Lung (tissue), 12 donors: ENCODE data around the gene PTPN14. TPM values are rescaled to one million over a fixed set of nuclear protein-coding genes. Genes with fewer than 3 reads are reported as not detected.

Experiments
- ATAC-seq: fragments of 200-7000 bp; cut with Tn5 transposase; one replicate; pipeline ENCODE4 v1.9.1; 2020; ENCODE audit warnings: moderate number of reproducible peaks; ENCODE audit not compliant: insufficient read depth, low FRiP score
- DNase-seq, 3 donors: peaks; one replicate each; pipeline ENCODE4 v3.0.0-alpha.2; 2013 to 2017
- H3K27ac ChIP-seq, 2 donors: one replicate each; pipeline ENCODE4 v1.5.1; 2013; ENCODE audit warnings: mild to moderate bottlenecking in 2 of 2, moderate library complexity in 2 of 2, control low read depth in 1 of 2, inconsistent platforms in 1 of 2, low read depth in 1 of 2, low read length in 1 of 2
- H3K27me3 ChIP-seq, 3 donors: one replicate each; pipeline ENCODE4 v1.5.1; 2013; ENCODE audit warnings: low read length in 2 of 3; ENCODE audit not compliant: control insufficient read depth in 3 of 3, insufficient read depth in 3 of 3
- H3K36me3 ChIP-seq, 4 donors: one replicate each; pipeline ENCODE4 v1.5.1; 2013; ENCODE audit warnings: low read length in 4 of 4, mild to moderate bottlenecking in 1 of 4, moderate library complexity in 1 of 4; ENCODE audit not compliant: control insufficient read depth in 4 of 4, insufficient read depth in 4 of 4
- H3K4me1 ChIP-seq, 5 donors: one replicate each; pipeline ENCODE4 v1.5.1; 2013; ENCODE audit warnings: low read length in 5 of 5, mild to moderate bottlenecking in 2 of 5, moderate library complexity in 1 of 5; ENCODE audit not compliant: control insufficient read depth in 5 of 5, insufficient read depth in 5 of 5
- H3K4me3 ChIP-seq: one replicate; pipeline ENCODE4 v1.5.1; 2013; ENCODE audit warnings: mild to moderate bottlenecking, control low read depth, moderate library complexity
- H3K9ac ChIP-seq, 2 donors: one replicate each; pipeline ENCODE4 v1.5.1; 2013; ENCODE audit warnings: low read length in 2 of 2, control low read depth in 1 of 2; ENCODE audit not compliant: insufficient read depth in 1 of 2
- H3K9me3 ChIP-seq, 4 donors: one replicate each; pipeline ENCODE4 v1.5.1; 2013; ENCODE audit warnings: low read length in 3 of 4, mild to moderate bottlenecking in 1 of 4, moderate library complexity in 1 of 4; ENCODE audit not compliant: control insufficient read depth in 4 of 4, insufficient read depth in 3 of 4
- WGBS, 2 donors: extraction: QIAGEN DNeasy Blood & Tissue Kit; methylation state at CpG; one replicate each; pipeline ENCODE4 v1.1.7; 2013; 5-methylcytosine and 5-hydroxymethylcytosine counted together
- polyA plus RNA-seq, 2 donors: library from polyadenylated mRNA; stranded (reverse); fragments of 200-250 nt; gene quantifications; one replicate each; pipeline ENCODE4 v1.2.1, GENCODE V29; 2013
- total RNA-seq, 2 donors: library from RNA; depleted of rRNA in 1 of 2; stranded (reverse); fragments of >200 nt in 1 of 2; gene quantifications; one replicate each; pipeline ENCODE4 v1.2.1, GENCODE V29; 2014 to 2021
- TF ChIP-seq, protein P1 (sequence below): IDR thresholded peaks from 2 replicates; pipeline ENCODE4 v1.5.1; 2012; ENCODE audit warnings: mild to moderate bottlenecking; ENCODE audit errors: control extremely low read depth, extremely low read depth
- donor health status: control.
- donor health status: control.
- donor health status: Bipolar disorder and iron deficiency.
- donor health status: healthy.
- donor health status: DM: yes; HTN: yes; CAD: no.

Gene PTPN14
- total and polyA plus RNA-seq, 4 donors = 4.4 to 43.2 (median 15.2) TPM

DNA sequence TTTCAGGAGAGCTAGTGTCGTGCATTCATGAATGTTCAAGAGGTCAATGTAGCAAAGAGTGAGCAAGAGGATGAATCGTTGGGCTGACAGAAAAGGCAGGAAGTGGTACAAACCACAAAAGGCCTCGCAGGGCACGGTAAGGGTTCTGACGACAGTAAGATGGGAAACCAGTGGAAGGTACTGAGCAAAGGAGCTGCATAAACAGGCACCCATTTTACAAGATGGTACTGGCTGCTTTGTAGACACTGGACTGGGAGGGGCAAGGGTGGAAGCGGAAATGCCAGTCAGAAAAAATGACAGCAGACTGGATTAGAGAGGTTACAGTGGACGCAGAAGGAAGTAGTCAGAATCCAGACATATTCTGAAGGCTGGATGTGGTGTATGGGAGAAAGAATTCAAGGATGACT, 123.5 kb downstream of the PTPN14 start:
- TF ChIP-seq, protein P1, sequence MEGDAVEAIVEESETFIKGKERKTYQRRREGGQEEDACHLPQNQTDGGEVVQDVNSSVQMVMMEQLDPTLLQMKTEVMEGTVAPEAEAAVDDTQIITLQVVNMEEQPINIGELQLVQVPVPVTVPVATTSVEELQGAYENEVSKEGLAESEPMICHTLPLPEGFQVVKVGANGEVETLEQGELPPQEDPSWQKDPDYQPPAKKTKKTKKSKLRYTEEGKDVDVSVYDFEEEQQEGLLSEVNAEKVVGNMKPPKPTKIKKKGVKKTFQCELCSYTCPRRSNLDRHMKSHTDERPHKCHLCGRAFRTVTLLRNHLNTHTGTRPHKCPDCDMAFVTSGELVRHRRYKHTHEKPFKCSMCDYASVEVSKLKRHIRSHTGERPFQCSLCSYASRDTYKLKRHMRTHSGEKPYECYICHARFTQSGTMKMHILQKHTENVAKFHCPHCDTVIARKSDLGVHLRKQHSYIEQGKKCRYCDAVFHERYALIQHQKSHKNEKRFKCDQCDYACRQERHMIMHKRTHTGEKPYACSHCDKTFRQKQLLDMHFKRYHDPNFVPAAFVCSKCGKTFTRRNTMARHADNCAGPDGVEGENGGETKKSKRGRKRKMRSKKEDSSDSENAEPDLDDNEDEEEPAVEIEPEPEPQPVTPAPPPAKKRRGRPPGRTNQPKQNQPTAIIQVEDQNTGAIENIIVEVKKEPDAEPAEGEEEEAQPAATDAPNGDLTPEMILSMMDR = no peak
- no peaks in the 10 kb centered on the region for H3K9me3 ChIP-seq
- no peak overlapping the region for H3K9ac ChIP-seq
- no peaks in the 10 kb centered on the region for H3K27me3 ChIP-seq
- H3K36me3 ChIP-seq = no peaks in the 10 kb centered on the region
- WGBS, 2 donors = 26 to 53% methylated on average over 7 of the region's 7 CpGs
- H3K27ac ChIP-seq = no peak overlapping the region
- ATAC-seq (no peak), DNase-seq (no peak)
- no peak overlapping the region for H3K4me3 ChIP-seq
- peaks cover 0 to 5% (median 0%) of the 10 kb centered on the region in 5 donors for H3K4me1 ChIP-seq

DNA sequence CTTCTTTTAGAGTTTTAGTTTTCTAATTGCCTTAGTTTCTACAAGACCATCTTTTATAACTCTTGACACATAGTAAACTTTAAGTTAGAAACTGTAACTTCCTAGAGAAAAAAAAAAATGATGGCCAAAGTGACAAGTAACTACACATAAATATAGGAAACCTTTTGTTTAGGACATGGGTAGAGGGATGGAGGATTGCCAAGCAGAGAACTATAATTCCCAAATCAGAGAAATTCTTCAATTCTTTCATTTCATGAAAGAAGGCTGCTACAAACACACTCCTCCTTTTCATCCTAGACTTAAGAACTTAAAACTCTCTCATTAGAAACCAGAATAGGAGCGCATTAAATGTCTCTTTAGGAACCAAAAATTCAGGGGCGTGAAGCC, 125.0 kb downstream of the PTPN14 start:
- no peaks in the 10 kb centered on the region for H3K9me3 ChIP-seq
- H3K9ac ChIP-seq = no peak overlapping the region
- no peaks in the 10 kb centered on the region for H3K27me3 ChIP-seq
- peaks cover 0 to 2% (median 0%) of the 10 kb centered on the region in 4 donors for H3K36me3 ChIP-seq
- 88 to 97% methylated on average over 2 of the region's 2 CpGs for WGBS, 2 donors
- peaks cover 0 to 5% (median 2%) of the 10 kb centered on the region in 5 donors for H3K4me1 ChIP-seq
- ATAC-seq = no peak
- no peak for DNase-seq
- no peak overlapping the region for H3K4me3 ChIP-seq
- H3K27ac ChIP-seq = no peak overlapping the region
- TF ChIP-seq, protein P1 = no peak

DNA sequence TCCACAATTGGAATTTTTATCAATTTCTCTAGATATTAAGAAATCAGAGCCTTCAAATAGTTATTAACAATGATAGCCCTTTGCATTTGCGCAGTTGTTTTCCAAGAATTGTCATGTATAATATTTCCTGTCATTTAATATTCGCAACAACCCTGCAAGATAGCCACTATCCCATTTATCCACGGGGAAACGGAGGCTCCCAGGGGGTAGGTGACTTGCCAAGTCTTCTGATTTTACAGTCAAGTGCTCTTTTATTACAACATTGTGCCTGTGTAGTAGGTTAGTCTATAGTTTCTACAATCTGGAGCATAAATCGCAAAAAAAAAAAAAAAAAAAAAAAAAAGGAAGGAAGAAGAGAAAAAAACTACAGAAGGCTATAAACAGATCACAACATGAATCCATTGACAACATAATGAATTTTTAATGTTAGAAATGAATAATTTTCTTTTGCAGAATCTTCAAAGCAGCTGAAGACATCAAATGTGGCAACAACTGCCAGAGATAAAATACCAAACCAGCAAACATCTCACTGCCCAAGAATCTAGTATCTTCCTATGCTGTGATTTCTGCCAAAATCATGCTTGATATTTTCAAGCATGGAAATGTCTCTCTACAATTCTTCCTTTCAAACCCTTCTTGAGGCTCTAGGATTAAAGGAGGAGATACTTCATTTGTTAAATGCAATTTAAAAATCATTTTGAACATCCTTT, 125.5 kb downstream of the PTPN14 start:
- DNase-seq (no peak), ATAC-seq (no peak)
- 53 to 57% methylated on average over 5 of the region's 5 CpGs for WGBS, 2 donors
- peaks cover 0 to 5% (median 2%) of the 10 kb centered on the region in 5 donors for H3K4me1 ChIP-seq
- TF ChIP-seq, protein P1 = no peak
- no peak overlapping the region for H3K4me3 ChIP-seq
- no peaks in the 10 kb centered on the region for H3K9me3 ChIP-seq
- H3K9ac ChIP-seq = no peak overlapping the region
- H3K27ac ChIP-seq = no peak overlapping the region
- H3K36me3 ChIP-seq = peaks cover 0 to 2% (median 0%) of the 10 kb centered on the region in 4 donors
- H3K27me3 ChIP-seq = no peaks in the 10 kb centered on the region
